Measurements from ENCODE around the gene RAPGEF3.

The RAPGEF3 gene

DNA sequence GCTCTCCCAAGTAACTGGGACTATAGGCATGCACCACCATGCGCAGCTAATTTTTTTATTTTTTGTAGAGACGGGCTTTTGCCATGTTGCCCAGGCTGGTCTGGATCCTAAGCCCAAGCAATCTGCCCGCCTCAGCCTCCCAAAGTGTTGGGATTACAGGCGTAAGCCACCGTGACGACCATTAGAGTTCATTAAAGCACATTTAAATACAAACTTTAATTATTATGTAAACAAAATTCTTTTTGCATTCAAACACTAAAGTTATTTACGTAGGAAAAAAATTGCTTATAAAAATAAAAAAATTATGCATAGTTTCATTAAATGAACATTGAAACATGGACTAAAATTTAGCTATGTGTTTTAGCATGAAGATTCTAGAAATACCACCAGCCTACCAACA is 60.0 kb downstream of the RAPGEF3 start:
- no peak for DNase-seq (ENCODE audit: low read depth in 2 of 2)

DNA sequence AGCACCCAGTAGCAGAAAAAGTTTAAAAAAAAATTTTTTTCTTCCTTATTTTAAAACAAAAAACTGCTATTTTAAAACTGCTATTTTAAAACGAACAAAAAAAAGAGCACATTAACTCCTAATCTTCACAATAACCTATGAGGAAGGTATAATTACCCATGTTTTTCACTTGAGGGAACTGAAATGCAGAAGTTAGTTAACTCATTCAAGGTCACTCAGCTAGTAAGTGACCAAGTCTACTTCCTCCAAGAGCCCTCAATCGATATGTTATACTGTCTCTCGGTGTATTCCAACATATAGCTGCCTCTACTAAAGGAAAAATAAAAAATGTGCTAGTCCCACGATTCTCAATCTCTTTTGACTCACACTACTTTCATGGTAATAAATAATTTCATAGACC is 60.6 kb downstream of the RAPGEF3 start:
- DNase-seq (ENCODE audit: low read depth in 2 of 2): no peak

DNA sequence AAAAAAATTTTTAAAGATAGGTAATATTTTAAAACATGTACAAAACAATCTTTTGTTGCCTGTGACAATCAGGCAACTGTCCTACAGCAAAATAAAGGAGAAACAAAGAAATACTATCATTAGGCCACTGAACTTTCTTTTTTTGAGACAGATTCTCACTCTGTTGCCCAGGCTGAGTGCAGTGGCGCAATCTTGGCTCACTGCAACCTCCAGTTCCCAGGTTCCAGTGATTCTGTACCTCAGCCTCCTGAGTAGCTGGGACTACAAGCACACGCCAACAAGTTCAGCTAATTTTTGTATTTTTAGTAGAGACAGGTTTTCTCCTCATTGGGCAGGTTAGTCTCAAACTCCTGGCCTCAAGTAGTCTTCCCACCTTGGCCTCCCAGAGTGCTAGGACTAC is 69.5 kb downstream of the RAPGEF3 start:
- DNase-seq (ENCODE audit: low read depth in 2 of 2): no peak

DNA sequence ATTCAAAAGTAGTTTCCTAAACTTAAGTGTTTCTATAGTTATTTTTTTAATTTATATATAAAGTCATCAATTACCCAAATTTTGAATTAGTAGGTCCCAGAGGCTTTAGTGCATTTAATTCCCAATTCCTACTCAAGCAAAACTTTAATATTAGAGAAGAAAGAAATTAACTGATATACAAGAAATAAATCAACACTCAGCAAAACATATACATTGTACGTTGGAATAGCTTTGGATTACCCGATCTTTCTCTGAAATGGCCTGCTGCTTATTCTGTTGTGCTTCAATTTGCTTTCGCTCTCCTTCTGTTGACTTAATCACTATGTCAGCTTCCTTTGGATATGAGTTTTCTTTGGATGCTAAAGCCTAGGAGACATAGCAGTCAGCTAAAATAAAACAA is 71.0 kb downstream of the RAPGEF3 start:
- no peak for DNase-seq (ENCODE audit: low read depth in 2 of 2)

DNA sequence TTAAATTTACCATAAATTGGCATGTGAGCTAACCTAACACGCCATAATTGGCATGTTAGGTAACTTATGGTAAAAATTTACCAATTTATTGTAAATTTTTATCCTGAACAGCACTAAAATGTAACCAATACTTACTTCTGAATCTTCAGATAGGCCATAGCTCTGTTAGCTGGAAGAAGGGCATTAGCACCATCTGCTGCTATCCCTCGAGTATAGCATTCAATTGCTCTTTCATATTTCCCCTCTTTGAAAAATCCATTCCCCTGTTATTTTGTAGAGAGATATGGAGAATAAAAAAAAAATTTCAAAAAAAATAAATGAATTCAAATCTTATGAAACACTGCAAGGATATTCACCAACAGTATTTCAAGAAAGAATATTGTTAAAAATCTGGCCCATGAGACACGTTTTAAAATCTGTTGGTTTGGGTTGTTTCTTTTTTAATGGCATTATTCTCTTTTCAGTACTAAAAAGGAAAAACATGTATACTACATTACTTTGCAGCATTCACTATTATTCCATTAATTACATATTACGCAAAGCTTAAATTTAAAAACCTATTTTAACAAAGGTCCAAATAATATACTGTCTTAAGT is 71.9 kb downstream of the RAPGEF3 start:
- DNase-seq (ENCODE audit: low read depth in 2 of 2): no peak

Data from stimulated activated CD4-positive, alpha-beta T cell treated with anti-CD3 and anti-CD28 coated beads, Interleukin-15, amount 100 ng/mL, for 48 hours (primary cell).